Nephron (organoid): ENCODE measurements around the gene SYNCRIP.

Experiments
- H3K27ac Mint-ChIP-seq, 3 experiments: 2 replicates each; pipeline ENCODE4 v1.8.0; 2020; ENCODE audit warnings: mixed read lengths in 3 of 3, mild to moderate bottlenecking in 2 of 3, moderate library complexity in 1 of 3
- H3K27me3 Mint-ChIP-seq: 2 replicates; pipeline ENCODE4 v1.8.0; 2021; ENCODE audit warnings: low read depth, mild to moderate bottlenecking, moderate library complexity, mixed read lengths
- H3K36me3 Mint-ChIP-seq: 2 replicates; pipeline ENCODE4 v1.8.0; 2020; ENCODE audit warnings: low read depth, mixed read lengths
- H3K4me1 Mint-ChIP-seq: 2 replicates; pipeline ENCODE4 v1.8.0; 2020; ENCODE audit warnings: mixed read lengths
- H3K4me3 Mint-ChIP-seq, 3 experiments: 2 replicates each; pipeline ENCODE4 v1.8.0; 2020; ENCODE audit warnings: mild to moderate bottlenecking in 3 of 3, mixed read lengths in 3 of 3, moderate library complexity in 2 of 3
- H3K9me3 Mint-ChIP-seq: 2 replicates; pipeline ENCODE4 v1.8.0; 2020; ENCODE audit warnings: mixed read lengths
- CTCF ChIP-seq, 3 experiments: fragments of 200-600 bp; sonication (generic); IDR thresholded peaks; one replicate each; pipeline ENCODE4 v1.5.0; 2021; ENCODE audit warnings: antibody characterized with exemption in 3 of 3; ENCODE audit not compliant: unreplicated experiment in 3 of 3

SYNCRIP gene

GRCh38 chr6:85642774-85643536 lies at the start of gene SYNCRIP:
TSS of gene SYNCRIP (minus strand) at chr6:85642886. CDS start at chr6:85641439, 1,447 bp downstream.
- Mint-ChIP-seq H3K36me3 (peaks cover 38% of the 10 kb centered on the region), H3K4me3 (peak within 1 kb of the TSS; percentile 89 to 96 (median 95)), H3K4me1 (peaks cover 52% of the 10 kb centered on the region), H3K27me3 (no peaks in the 10 kb centered on the region), H3K9me3 (peaks cover 2% of the 10 kb centered on the region), H3K27ac (peak within 1 kb of the TSS; percentile 94 to 100 (median 100))
- no peak for TF ChIP-seq CTCF (IDR thresholded peaks at IDR 0.05; ENCODE audit: unreplicated experiment in 3 of 3)

- no peak overlapping the region for H3K4me3 Mint-ChIP-seq
- H3K9me3 Mint-ChIP-seq: peaks cover 7% of the 10 kb centered on the region
- H3K4me1 Mint-ChIP-seq: no peaks in the 10 kb centered on the region
- H3K27me3 Mint-ChIP-seq: no peaks in the 10 kb centered on the region
- H3K36me3 Mint-ChIP-seq: no peaks in the 10 kb centered on the region
- TF ChIP-seq CTCF (IDR thresholded peaks at IDR 0.05; ENCODE audit: unreplicated experiment in 3 of 3): no peak
- no peak overlapping the region for H3K27ac Mint-ChIP-seq
Observed at GRCh38 chr6:85691478-85691877, 48.8 kb upstream of the SYNCRIP start.

- TF ChIP-seq CTCF (IDR thresholded peaks at IDR 0.05; ENCODE audit: unreplicated experiment in 3 of 3): no peak
- Mint-ChIP-seq H3K4me3 (no peak overlapping the region), H3K27me3 (no peaks in the 10 kb centered on the region), H3K4me1 (no peaks in the 10 kb centered on the region), H3K36me3 (no peaks in the 10 kb centered on the region), H3K27ac (no peak overlapping the region), H3K9me3 (peaks cover 2% of the 10 kb centered on the region)
Observed at GRCh38 chr6:85690071-85690470, 47.4 kb upstream of the SYNCRIP start.

DNA sequence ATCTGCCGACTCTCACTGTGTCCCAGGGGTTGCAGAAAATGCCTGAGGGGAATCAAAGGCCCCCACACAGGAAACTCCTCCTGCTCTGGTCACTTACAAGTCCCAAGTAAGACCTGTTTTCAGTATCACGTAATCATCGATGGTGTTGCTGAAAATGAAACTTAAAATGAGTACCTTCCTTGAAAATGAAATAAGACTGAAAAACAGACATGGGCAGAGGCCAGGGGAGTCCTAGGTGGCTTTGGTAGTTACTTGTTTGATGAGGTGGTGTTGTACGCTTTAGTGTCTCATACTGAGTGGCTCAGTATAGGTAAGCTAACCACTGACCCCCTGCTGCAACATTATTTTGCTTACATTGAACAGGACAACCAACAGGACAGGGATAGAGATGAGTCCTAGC lies 43.0 kb upstream of the SYNCRIP start:
- H3K4me1 Mint-ChIP-seq: no peaks in the 10 kb centered on the region
- H3K4me3 Mint-ChIP-seq: no peak overlapping the region
- H3K36me3 Mint-ChIP-seq: no peaks in the 10 kb centered on the region
- no peak for TF ChIP-seq CTCF (IDR thresholded peaks at IDR 0.05; ENCODE audit: unreplicated experiment in 3 of 3)
- no peaks in the 10 kb centered on the region for H3K27me3 Mint-ChIP-seq
- no peaks in the 10 kb centered on the region for H3K9me3 Mint-ChIP-seq
- H3K27ac Mint-ChIP-seq: no peak overlapping the region

- Mint-ChIP-seq H3K36me3 (no peaks in the 10 kb centered on the region), H3K9me3 (no peaks in the 10 kb centered on the region), H3K27me3 (no peaks in the 10 kb centered on the region), H3K4me3 (no peak overlapping the region), H3K27ac (no peak overlapping the region), H3K4me1 (peaks cover 1% of the 10 kb centered on the region)
- TF ChIP-seq CTCF (IDR thresholded peaks at IDR 0.05; ENCODE audit: unreplicated experiment in 3 of 3): no peak
Observed at GRCh38 chr6:85684809-85685171, 42.1 kb upstream of the SYNCRIP start.
